ENCODE measurements around the gene CARMIL1.

Gene CARMIL1

GRCh38 chr6:25399885-25400284, 120.7 kb downstream of the CARMIL1 start:
- TF ChIP-seq CTCF (conservative IDR thresholded peaks at IDR 0.05; ENCODE audit: control insufficient read depth, insufficient read depth, low read depth, low read length) = no peak
- DNase-seq (ENCODE audit: low read depth) = no peak
- H3K4me3 ChIP-seq (ENCODE audit: control insufficient read depth, low read depth, low read length) = no peak overlapping the region

- no peak for DNase-seq (ENCODE audit: low read depth)
- no peak for TF ChIP-seq CTCF (conservative IDR thresholded peaks at IDR 0.05; ENCODE audit: control insufficient read depth, insufficient read depth, low read depth, low read length)
Measured at GRCh38 chr6:25401711-25402110, 122.5 kb downstream of the CARMIL1 start.

DNA sequence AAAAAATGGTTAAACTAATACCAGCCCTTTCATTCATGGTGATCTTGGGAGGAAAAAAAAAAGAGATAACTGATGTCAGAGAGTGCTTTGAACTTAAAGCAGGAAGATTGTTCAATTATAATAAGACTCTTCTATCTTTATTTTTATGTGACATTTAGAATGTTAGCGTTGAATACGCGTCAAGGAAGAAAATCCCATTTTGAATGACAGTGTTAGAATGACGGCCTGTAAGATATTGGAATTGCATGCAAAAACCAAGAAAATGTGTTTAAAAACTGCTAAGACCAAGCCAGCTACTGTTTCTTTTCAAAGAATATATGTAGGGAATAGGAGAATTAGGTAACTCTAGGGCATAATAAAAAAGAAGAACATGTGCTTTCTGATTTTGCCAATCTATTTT, 123.0 kb downstream of the CARMIL1 start:
- no peak for DNase-seq (ENCODE audit: low read depth)
- no peak overlapping the region for H3K4me3 ChIP-seq (ENCODE audit: control insufficient read depth, low read depth, low read length)
- TF ChIP-seq CTCF (conservative IDR thresholded peaks at IDR 0.05; ENCODE audit: control insufficient read depth, insufficient read depth, low read depth, low read length) = no peak

More at GRCh38 chr6:25401711-25402110, 122.5 kb downstream of the CARMIL1 start:
- H3K4me3 ChIP-seq (ENCODE audit: control insufficient read depth, low read depth, low read length) = no peak overlapping the region

- H3K4me3 ChIP-seq (ENCODE audit: control insufficient read depth, low read depth, low read length) = no peak overlapping the region
- no peak for TF ChIP-seq CTCF (conservative IDR thresholded peaks at IDR 0.05; ENCODE audit: control insufficient read depth, insufficient read depth, low read depth, low read length)
- no peak for DNase-seq (ENCODE audit: low read depth)
Measured at GRCh38 chr6:25403150-25403549, 124.0 kb downstream of the CARMIL1 start.

GRCh38 chr6:25404091-25404490, 124.9 kb downstream of the CARMIL1 start:
- no peak overlapping the region for H3K4me3 ChIP-seq (ENCODE audit: control insufficient read depth, low read depth, low read length)
- no peak for TF ChIP-seq CTCF (conservative IDR thresholded peaks at IDR 0.05; ENCODE audit: control insufficient read depth, insufficient read depth, low read depth, low read length)
- DNase-seq (ENCODE audit: low read depth) = no peak

- no peak overlapping the region for H3K4me3 ChIP-seq (ENCODE audit: control insufficient read depth, low read depth, low read length)
- no peak for DNase-seq (ENCODE audit: low read depth)
- no peak for TF ChIP-seq CTCF (conservative IDR thresholded peaks at IDR 0.05; ENCODE audit: control insufficient read depth, insufficient read depth, low read depth, low read length)
Measured at GRCh38 chr6:25404693-25405169, 125.6 kb downstream of the CARMIL1 start.

DNA sequence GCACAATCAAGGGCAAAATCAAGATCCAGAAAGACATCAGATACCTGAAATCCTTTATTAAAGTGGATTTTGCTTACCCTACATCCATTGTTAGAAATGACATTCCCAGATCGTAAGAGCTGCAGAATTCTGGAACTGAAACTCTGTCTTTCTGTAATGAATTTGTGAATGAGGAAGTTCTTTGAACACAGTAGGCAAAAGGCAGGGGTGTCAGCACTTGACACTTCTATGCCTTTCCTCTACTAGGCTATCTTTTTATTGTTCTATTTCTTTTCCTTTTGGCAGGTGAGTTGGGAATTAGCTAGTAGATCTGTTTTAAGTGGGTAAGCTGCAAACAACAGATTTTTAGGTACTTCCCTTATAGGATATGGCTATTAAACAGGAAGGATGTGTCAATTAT, 126.3 kb downstream of the CARMIL1 start:
- H3K4me3 ChIP-seq (ENCODE audit: control insufficient read depth, low read depth, low read length) = no peak overlapping the region
- DNase-seq (ENCODE audit: low read depth) = no peak
- no peak for TF ChIP-seq CTCF (conservative IDR thresholded peaks at IDR 0.05; ENCODE audit: control insufficient read depth, insufficient read depth, low read depth, low read length)

All from fibroblast of mammary gland (primary cell).